Measurements from ENCODE around the gene METTL16. TPM values are rescaled to one million over a fixed set of nuclear protein-coding genes. Genes with fewer than 3 reads are reported as not detected.

METTL16 gene
- total RNA-seq, 2 experiments from 2014 or later, result 55.7 to 58.0 TPM

- Histone ChIP-seq H3K36me3 (ENCODE audit: insufficient read depth, low read length) (peaks cover 15% of the 10 kb centered on the region), H3K4me1 (ENCODE audit: insufficient read depth, low read length) (peaks cover 59% of the 10 kb centered on the region), H3K9me3 (ENCODE audit: control insufficient read depth in 1 of 2, insufficient read depth in 1 of 2, low read length in 2 of 2) (no peaks in the 10 kb centered on the region), H3K27ac (ENCODE audit: low read depth in 1 of 2, low read length in 2 of 2) (peak overlapping the region; percentile 60 to 78), H3K27me3 (ENCODE audit: control insufficient read depth in 1 of 2, insufficient read depth in 2 of 2, low read length in 2 of 2) (no peaks in the 10 kb centered on the region), H3K4me3 (ENCODE audit: low read length) (peak overlapping the region; percentile 53)
- Mint-ChIP-seq H3K4me3 (peak overlapping the region; percentile 99), H3K4me1 (ENCODE audit: low read depth) (peaks cover 60% of the 10 kb centered on the region), H3K36me3 (ENCODE audit: low read depth) (peaks cover 52% of the 10 kb centered on the region), H3K27ac (peak overlapping the region; percentile 95), H3K27me3 (no peaks in the 10 kb centered on the region), H3K9me3 (no peaks in the 10 kb centered on the region)
- TF ChIP-seq, protein P1, sequence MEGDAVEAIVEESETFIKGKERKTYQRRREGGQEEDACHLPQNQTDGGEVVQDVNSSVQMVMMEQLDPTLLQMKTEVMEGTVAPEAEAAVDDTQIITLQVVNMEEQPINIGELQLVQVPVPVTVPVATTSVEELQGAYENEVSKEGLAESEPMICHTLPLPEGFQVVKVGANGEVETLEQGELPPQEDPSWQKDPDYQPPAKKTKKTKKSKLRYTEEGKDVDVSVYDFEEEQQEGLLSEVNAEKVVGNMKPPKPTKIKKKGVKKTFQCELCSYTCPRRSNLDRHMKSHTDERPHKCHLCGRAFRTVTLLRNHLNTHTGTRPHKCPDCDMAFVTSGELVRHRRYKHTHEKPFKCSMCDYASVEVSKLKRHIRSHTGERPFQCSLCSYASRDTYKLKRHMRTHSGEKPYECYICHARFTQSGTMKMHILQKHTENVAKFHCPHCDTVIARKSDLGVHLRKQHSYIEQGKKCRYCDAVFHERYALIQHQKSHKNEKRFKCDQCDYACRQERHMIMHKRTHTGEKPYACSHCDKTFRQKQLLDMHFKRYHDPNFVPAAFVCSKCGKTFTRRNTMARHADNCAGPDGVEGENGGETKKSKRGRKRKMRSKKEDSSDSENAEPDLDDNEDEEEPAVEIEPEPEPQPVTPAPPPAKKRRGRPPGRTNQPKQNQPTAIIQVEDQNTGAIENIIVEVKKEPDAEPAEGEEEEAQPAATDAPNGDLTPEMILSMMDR (IDR thresholded peaks at IDR 0.05), result no peak
- POLR2A ChIA-PET, result interaction anchor here (0.6 to 4.2 kb wide), 13 partner anchors 9 to 1752 kb away, joined by 3 to 132 read pairs (median 5); partner anchors contain the start of genes METTL16, MNT, RILP and SMG6
- DNase-seq (no peak), ATAC-seq (ENCODE audit: poor library complexity) (no peak)
- intact Hi-C loops (cut with DNase I, micrococcal nuclease), result loop anchor here (1.0 to 10.0 kb wide), 3 partner anchors 10 to 349 kb away; partner anchors contain the start of genes MNT (in 1 of the 2), OVCA2 (in 1 of the 2) and PAFAH1B1 (in 1 of the 2)
- CTCF ChIA-PET, result interaction anchor here (1.1 to 2.6 kb wide), 3 partner anchors 9 to 39 kb away, joined by 4 to 25 read pairs (median 15); no protein-coding TSS in a partner anchor
Measured at GRCh38 chr17:2391597-2392251, 120.0 kb downstream of the METTL16 start.

DNA sequence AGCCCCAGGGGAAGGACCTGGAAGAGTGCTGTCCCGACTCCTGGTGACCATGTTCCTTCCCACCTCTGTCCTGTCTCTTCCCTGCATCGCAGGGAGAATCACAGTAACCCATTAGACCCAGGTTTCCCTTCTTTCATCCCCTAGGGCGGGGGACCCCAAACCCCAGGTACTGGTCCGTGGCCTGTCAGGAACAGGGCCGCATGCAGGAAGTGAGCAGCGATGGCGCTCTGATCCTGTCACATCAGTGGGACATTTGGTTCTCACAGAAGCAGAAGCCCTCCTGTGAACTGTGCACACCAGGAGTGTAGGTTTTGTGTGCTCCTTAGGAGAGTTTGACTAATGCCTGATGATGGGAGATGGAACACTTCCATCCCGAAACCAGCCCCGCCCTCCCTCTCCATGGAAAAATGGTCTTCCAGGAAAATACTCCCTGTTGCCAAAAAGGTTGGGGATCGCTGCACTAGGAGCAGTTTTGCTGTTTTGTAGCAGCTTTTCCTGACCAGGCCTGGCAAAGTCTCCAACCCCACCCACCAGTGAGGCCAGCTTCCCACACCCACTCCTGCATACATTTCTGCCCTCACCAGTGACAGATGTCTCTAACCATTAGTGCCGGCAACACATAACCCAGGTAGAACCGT is 121.4 kb downstream of the METTL16 start:
- H3K9me3 Mint-ChIP-seq, result no peaks in the 10 kb centered on the region
- Histone ChIP-seq H3K36me3 (ENCODE audit: insufficient read depth, low read length) (peaks cover 27% of the 10 kb centered on the region), H3K9me3 (ENCODE audit: control insufficient read depth in 1 of 2, insufficient read depth in 1 of 2, low read length in 2 of 2) (no peaks in the 10 kb centered on the region), H3K4me1 (ENCODE audit: insufficient read depth, low read length) (peaks cover 45% of the 10 kb centered on the region), H3K27me3 (ENCODE audit: control insufficient read depth in 1 of 2, insufficient read depth in 2 of 2, low read length in 2 of 2) (no peaks in the 10 kb centered on the region), H3K4me3 (ENCODE audit: low read length) (no peak overlapping the region), H3K27ac (ENCODE audit: low read depth in 1 of 2, low read length in 2 of 2) (peak overlapping the region; percentile 14 to 23)
- ATAC-seq (ENCODE audit: poor library complexity) (no peak), DNase-seq (no peak)
- intact Hi-C loops (cut with DNase I, micrococcal nuclease), result loop anchor here in 1 of 2 experiments (5.0 to 10.0 kb wide), 2 partner anchors 204 to 348 kb away; partner anchors contain the start of genes OVCA2 and PAFAH1B1
- H3K36me3 Mint-ChIP-seq (ENCODE audit: low read depth), result peaks cover 52% of the 10 kb centered on the region
- ChIA-PET POLR2A (interaction anchor here (4.2 kb wide), 1 partner anchor 11 kb away, joined by 132 read pairs; the partner anchor contains the start of gene MNT), CTCF (interaction anchor here (2.2 kb wide), 1 partner anchor 26 kb away, joined by 15 read pairs; no protein-coding TSS in a partner anchor)
- peak overlapping the region; percentile 58 for H3K4me3 Mint-ChIP-seq
- peak overlapping the region; percentile 95 for H3K27ac Mint-ChIP-seq
- peaks cover 53% of the 10 kb centered on the region for H3K4me1 Mint-ChIP-seq (ENCODE audit: low read depth)
- H3K27me3 Mint-ChIP-seq, result no peaks in the 10 kb centered on the region
- TF ChIP-seq, protein P1 (IDR thresholded peaks at IDR 0.05), result no peak

DNA sequence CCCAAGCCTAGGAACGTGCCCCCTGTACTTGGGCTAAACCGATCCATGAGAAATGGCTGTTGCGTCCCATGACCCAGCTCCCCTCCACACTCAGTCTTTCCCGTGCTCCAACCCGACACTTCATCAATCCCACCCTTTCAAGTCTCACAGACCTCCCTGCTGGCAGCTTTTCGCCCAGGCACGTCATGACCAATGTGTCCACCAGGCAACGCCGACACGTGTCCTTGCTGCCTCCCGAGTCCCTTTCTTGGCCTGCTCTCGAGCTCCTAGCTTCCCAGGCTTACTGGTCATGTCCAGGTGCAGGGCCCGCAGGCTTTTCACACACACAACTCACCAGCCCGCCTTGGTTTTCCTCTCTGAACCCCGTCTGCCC is 123.0 kb downstream of the METTL16 start:
- peaks cover 32% of the 10 kb centered on the region for H3K4me1 ChIP-seq (ENCODE audit: insufficient read depth, low read length)

More for the DNA sequence above, 123.0 kb downstream of the METTL16 start:
- Mint-ChIP-seq H3K9me3 (no peaks in the 10 kb centered on the region), H3K4me1 (ENCODE audit: low read depth) (peaks cover 43% of the 10 kb centered on the region), H3K27me3 (no peaks in the 10 kb centered on the region), H3K27ac (peak overlapping the region; percentile 95), H3K4me3 (peak overlapping the region; percentile 27), H3K36me3 (ENCODE audit: low read depth) (peaks cover 54% of the 10 kb centered on the region)
- DNase-seq, result no peak
- no peaks in the 10 kb centered on the region for H3K9me3 ChIP-seq (ENCODE audit: control insufficient read depth in 1 of 2, insufficient read depth in 1 of 2, low read length in 2 of 2)
- no peak for ATAC-seq (ENCODE audit: poor library complexity)
- ChIA-PET POLR2A (no interaction called here), CTCF (no interaction called here)
- TF ChIP-seq, protein P1 (IDR thresholded peaks at IDR 0.05), result no peak
- intact Hi-C loops (cut with DNase I, micrococcal nuclease), result loop anchor here (2.0 to 10.0 kb wide), 3 partner anchors 14 to 296 kb away; no protein-coding TSS in a partner anchor
- peaks cover 31% of the 10 kb centered on the region for H3K36me3 ChIP-seq (ENCODE audit: insufficient read depth, low read length)
- H3K4me3 ChIP-seq (ENCODE audit: low read length), result no peak overlapping the region
- H3K27me3 ChIP-seq (ENCODE audit: control insufficient read depth in 1 of 2, insufficient read depth in 2 of 2, low read length in 2 of 2), result no peaks in the 10 kb centered on the region
- H3K27ac ChIP-seq (ENCODE audit: low read depth in 1 of 2, low read length in 2 of 2), result no peak overlapping the region
